Stimulated activated CD8-positive, alpha-beta memory T cell treated with anti-CD3 and anti-CD28 coated beads, Interleukin-4, amount 100 ng/mL, for 1 hour (primary cell): ENCODE results near the gene PDX1.

Experiments used
- DNase-seq, 2 donors: peaks; one replicate each; pipeline ENCODE4 v3.0.0-alpha.2; 2020; ENCODE audit warnings: low read depth in 2 of 2, low spot score in 1 of 2

The PDX1 gene

DNA sequence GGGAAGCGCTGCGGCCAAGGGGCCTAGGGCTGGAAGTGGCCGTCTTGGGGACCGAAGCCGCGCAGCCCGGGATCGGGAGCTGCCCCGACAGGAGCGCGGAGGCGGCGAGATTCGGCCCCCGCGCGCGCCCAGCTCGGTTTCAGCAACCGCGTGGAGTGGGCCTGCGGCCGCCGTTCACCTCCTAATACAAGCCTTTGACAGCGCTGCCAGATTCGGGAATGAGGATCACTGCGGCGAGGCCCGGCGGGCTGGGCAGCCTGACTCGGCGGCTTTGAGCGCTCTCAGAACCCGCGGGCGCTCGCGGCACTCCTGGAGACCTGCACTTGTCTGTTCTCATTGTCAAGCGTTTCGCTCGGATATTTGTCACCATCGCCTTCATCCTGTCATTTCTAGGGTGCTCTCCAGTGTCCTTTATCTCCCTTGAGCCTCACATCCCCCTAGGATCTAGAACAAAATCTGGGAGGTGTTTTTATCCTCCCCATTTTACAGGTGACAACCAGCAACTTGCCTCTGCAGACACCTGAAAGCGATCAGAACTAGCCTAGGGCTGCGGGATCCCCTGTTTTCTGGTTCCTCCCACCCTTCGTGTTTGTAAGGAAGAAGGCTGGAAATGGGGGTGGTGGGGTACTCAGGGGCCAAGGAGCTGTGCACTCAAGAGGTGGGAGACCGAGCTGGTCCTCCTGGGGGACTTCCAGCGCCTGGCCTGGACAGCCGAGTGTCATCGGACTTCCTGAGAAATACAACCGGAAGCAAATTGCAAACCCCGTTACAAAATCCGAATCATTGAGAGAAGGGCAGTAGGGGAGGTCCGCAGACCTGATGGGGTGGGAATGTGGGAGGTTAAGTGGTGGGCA is 50.8 kb downstream of the PDX1 start:
- no peak for DNase-seq

DNA sequence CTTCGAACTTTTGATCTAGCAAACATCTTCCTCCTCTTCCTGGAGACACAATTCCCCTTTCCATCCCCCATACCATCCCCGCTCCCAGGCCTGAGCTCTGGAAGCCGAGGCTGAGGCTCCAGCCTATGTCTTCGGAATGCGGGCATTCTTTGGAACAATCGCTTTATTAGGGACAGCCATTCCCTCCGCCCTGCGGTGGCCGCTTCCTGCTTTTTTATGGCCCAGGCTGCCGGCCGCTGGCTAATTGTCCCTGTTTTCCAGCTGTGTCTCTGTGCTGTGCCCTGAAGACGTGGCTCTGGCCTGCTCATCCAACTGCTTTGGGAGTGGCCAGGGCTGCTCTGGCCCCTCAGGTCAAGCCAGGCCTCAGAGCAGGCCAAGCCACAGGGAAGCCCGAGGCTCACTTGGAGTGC is 51.4 kb downstream of the PDX1 start:
- no peak for DNase-seq

DNA sequence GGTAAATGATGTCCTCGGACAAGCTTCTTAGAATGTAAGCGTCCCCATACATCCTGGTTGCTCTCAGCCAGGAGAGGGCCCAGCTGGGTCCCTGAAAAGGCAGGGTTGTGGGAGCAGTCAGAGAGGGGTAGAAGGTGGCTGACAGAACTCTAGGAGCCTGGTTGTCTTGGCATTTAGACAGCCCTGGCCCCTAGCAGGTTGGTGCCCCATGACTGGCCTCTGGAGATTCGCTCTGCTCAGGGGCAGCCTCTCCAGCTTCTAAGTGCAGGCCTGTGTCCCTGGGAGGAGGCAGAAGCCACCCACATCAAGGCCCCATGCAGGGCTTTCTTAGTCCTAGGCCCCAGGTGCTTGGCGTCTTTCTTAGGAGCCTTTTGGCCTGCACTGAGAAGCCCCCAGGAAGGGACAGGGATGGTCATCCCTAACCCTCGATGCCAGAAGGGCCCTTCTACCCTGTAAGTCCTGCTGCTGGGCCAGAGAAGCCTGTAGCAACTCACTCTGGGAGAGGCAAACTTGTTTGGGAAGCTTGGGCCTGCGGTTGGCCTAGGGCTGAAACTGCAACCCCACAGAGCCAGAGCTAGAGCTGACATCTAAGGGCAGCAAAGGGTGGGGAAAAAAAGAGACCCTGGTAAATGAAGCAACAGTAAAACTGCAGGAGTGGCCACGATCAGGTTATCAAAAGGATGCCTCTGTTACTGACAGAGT is 52.1 kb downstream of the PDX1 start:
- no peak for DNase-seq

DNA sequence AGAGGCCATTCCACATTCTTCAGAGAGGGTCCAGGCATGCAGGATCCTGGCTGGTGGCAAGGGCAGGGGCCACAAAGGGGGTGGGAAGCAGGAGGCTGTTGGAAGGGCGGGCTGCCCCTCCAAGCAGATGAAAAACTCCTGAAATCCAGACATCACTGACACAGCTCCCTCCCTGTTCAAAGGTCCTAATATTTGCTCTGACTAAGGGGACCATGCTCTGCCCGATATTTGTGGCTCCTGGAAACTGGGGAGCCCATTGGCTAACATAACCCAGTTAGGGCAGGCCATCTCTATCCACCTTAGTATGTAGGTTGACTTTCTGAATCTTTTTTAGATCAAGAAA is 52.6 kb downstream of the PDX1 start:
- DNase-seq = no peak

DNA sequence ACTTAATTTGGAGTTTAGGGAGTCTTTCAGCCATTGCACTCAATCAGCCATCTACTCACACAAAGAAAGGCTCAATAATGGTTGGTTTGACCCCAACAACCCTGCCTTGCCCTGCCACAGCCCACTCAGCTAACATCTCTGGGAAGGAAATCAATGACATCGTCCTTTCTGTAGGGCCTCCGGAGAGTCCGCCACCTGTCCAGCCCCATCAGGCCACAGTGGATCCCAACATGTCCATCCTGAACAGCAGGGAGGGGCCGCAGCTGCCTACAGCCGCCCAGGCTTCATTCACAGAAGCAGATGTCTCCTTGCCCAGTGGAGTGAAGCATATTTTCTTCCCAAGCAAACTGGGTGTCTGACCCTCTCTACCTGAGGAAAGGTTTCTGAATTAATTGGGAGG is 53.5 kb downstream of the PDX1 start:
- no peak for DNase-seq

DNA sequence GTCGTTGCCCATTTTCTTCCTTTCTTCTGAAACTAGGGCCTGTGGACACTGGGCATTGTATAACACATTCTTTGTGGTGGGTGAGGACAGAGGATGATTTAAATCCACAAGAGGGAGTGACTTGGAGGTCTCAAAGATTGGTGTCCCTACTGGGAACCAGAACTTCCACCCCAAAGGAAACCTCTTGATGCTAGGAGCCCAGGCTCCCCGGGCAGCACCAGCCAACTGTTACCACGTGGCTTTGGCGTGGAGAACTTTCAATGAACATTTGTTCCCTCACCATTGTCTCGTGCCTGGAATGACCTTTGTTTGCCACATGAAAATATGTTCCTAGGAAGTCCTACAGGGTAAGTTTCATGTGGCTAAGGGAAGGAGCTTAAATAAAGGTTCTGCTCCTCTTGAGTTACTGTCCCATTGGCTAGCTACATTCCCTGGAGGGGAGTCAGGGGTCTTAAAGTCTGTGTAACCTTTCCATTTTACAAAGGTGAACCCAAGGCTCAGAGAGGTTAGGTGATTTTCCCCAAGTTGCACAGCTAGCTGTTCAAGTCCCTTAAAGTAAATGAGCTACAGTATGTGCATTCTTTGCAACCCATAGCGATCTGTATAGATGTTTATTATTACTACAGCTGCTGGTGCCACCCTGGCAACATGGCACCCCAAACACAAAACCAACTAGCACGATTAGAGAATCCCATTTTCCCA is 54.3 kb downstream of the PDX1 start:
- DNase-seq = no peak
